ENCODE results near the gene WFS1. TPM values are rescaled to one million over a fixed set of nuclear protein-coding genes. Genes with fewer than 3 reads are reported as not detected.

WFS1 gene
- total RNA-seq, 1 donor from 2014 or later, result 29.2 TPM

DNA sequence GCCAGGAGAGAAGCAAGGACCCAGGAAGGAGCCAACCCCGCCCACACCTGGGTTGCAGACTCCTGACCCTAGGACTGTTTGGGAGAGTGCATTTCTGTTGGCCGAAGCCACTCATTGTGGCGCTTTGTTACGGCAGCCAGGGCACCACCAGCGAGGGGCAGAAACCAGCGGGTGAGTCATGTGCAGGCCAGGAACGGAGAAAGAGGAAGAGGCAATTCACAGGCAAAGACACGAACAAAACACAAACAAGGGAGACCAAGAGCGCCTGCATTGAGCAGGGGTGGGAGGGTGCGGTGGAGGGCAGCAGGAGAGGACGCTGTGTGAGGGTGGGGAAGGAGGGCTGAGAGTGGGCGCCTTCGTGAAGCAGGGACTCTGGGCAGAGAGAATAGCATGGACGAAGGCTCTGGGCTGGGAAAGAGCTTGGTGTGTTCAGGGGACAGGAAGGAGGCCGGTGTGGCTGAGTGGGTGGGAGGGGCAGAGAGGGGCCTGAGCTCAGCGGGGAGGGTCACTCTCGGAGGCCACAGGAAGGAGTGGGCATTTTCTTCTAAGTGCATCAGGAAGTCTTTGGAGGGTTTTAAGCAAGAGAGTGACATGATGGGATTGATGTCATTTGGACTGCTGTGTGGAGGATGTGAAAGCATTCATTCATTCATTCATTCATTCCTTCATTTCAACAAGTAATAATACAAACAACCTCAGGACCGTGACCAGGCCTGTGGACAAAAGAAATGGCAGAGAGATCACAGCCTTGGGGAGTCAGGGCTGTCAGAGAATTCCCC is 12.2 kb upstream of the WFS1 start:
- DNase-seq (ENCODE audit: extremely low spot score, unreplicated experiment), result no peak
- no peaks in the 10 kb centered on the region for H3K36me3 Mint-ChIP-seq (ENCODE audit: unreplicated experiment)
- no peaks in the 10 kb centered on the region for H3K9me3 Mint-ChIP-seq (ENCODE audit: unreplicated experiment)
- H3K27ac Mint-ChIP-seq (ENCODE audit: unreplicated experiment), result no peak overlapping the region
- peaks cover 17% of the 10 kb centered on the region for H3K27me3 Mint-ChIP-seq (ENCODE audit: unreplicated experiment)
- peaks cover 7% of the 10 kb centered on the region for H3K4me1 Mint-ChIP-seq (ENCODE audit: unreplicated experiment)
- peak overlapping the region; percentile 44 for H3K4me3 Mint-ChIP-seq (ENCODE audit: unreplicated experiment)
- TF ChIP-seq CTCF (IDR thresholded peaks at IDR 0.05), result no peak

DNA sequence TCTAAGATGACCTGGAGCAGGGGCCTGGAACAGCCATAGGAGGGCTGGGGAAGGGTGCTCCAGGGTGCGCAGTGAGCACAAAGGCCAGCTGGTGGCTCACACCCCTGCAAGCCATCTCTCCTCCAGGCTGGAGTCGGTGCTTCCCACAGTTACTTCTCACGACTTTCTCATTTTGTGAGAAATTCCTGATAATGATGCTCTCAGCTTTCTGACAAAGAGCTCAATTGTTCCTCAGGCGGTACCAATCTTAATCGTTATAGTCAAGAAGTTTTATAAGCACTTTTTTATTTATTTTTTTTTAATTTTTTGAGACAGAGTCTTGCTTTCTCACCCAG is 11.7 kb upstream of the WFS1 start:
- TF ChIP-seq CTCF (IDR thresholded peaks at IDR 0.05), result no peak
- Mint-ChIP-seq H3K9me3 (ENCODE audit: unreplicated experiment) (no peaks in the 10 kb centered on the region), H3K27me3 (ENCODE audit: unreplicated experiment) (peaks cover 17% of the 10 kb centered on the region), H3K36me3 (ENCODE audit: unreplicated experiment) (no peaks in the 10 kb centered on the region), H3K4me1 (ENCODE audit: unreplicated experiment) (peaks cover 7% of the 10 kb centered on the region), H3K4me3 (ENCODE audit: unreplicated experiment) (no peak overlapping the region), H3K27ac (ENCODE audit: unreplicated experiment) (no peak overlapping the region)
- DNase-seq (ENCODE audit: extremely low spot score, unreplicated experiment), result no peak

- DNase-seq (ENCODE audit: extremely low spot score, unreplicated experiment), result no peak
- no peak for TF ChIP-seq CTCF (IDR thresholded peaks at IDR 0.05)
- Mint-ChIP-seq H3K27me3 (ENCODE audit: unreplicated experiment) (peaks cover 17% of the 10 kb centered on the region), H3K4me3 (ENCODE audit: unreplicated experiment) (no peak overlapping the region), H3K27ac (ENCODE audit: unreplicated experiment) (no peak overlapping the region), H3K4me1 (ENCODE audit: unreplicated experiment) (peaks cover 7% of the 10 kb centered on the region), H3K9me3 (ENCODE audit: unreplicated experiment) (no peaks in the 10 kb centered on the region), H3K36me3 (ENCODE audit: unreplicated experiment) (no peaks in the 10 kb centered on the region)
These were observed 10.9 kb upstream of the WFS1 start for GRCh38 chr4:6258741-6259140.

DNA sequence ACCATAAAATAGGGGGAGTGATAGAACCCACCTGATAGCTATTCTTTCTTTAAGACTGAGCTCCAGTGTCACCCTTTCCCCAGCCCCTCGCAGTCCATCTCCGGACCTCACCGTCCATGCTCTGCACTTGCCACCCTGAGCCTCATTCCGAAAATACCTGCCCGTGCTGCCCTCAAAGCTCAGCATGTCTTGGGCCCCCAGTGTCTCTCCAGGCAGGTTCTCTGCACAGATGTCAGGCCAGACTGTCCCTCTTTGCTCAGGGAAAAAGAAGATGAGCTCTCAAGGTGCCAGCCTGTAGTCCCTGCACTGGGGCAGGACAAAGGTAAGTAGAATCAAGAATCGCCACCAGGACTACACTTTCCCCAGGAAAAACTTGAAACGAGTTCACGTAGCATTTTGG is 9.8 kb upstream of the WFS1 start:
- H3K4me1 Mint-ChIP-seq (ENCODE audit: unreplicated experiment), result peaks cover 7% of the 10 kb centered on the region
- no peak for DNase-seq (ENCODE audit: extremely low spot score, unreplicated experiment)
- peaks cover 11% of the 10 kb centered on the region for H3K27me3 Mint-ChIP-seq (ENCODE audit: unreplicated experiment)
- no peak overlapping the region for H3K27ac Mint-ChIP-seq (ENCODE audit: unreplicated experiment)
- no peaks in the 10 kb centered on the region for H3K36me3 Mint-ChIP-seq (ENCODE audit: unreplicated experiment)
- H3K4me3 Mint-ChIP-seq (ENCODE audit: unreplicated experiment), result no peak overlapping the region
- no peak for TF ChIP-seq CTCF (IDR thresholded peaks at IDR 0.05)
- H3K9me3 Mint-ChIP-seq (ENCODE audit: unreplicated experiment), result no peaks in the 10 kb centered on the region

- Mint-ChIP-seq H3K27ac (ENCODE audit: unreplicated experiment) (no peak overlapping the region), H3K27me3 (ENCODE audit: unreplicated experiment) (peaks cover 25% of the 10 kb centered on the region), H3K4me1 (ENCODE audit: unreplicated experiment) (peaks cover 6% of the 10 kb centered on the region), H3K9me3 (ENCODE audit: unreplicated experiment) (no peaks in the 10 kb centered on the region), H3K36me3 (ENCODE audit: unreplicated experiment) (no peaks in the 10 kb centered on the region), H3K4me3 (ENCODE audit: unreplicated experiment) (no peak overlapping the region)
- no peak for DNase-seq (ENCODE audit: extremely low spot score, unreplicated experiment)
- TF ChIP-seq CTCF (IDR thresholded peaks at IDR 0.05), result no peak
These were observed 7.5 kb upstream of the WFS1 start for GRCh38 chr4:6262176-6262575.

Measured in osteocyte (in vitro differentiated cells).